Heart left ventricle (tissue), 16 donors: Measurements from ENCODE around the gene LGR6. TPM values are rescaled to one million over a fixed set of nuclear protein-coding genes. Genes with fewer than 3 reads are reported as not detected.

Source experiments
- ATAC-seq, 4 donors: fragments of 200-7000 bp; cut with Tn5 transposase; one replicate each; pipeline ENCODE4 v1.9.1; 2020 to 2022; ENCODE audit warnings: moderate library complexity in 4 of 4, mild to moderate bottlenecking in 3 of 4, moderate number of reproducible peaks in 1 of 4
- DNase-seq, 5 donors: peaks; one replicate each; pipeline ENCODE4 v3.0.0-alpha.2; 2020
- H3K27ac ChIP-seq, 12 donors: fragments of 200-600 bp; sonication (generic) in 4 of 12; one replicate each; pipeline versions ENCODE4 v1.5.0 to v1.8.0; 2016 to 2022; ENCODE audit warnings: mild to moderate bottlenecking in 2 of 12
- H3K27me3 ChIP-seq, 9 donors: fragments of 200-600 bp; sonication (generic) in 2 of 9; one replicate each; pipeline versions ENCODE4 v1.5.1 to v1.8.0; 2016 to 2022; ENCODE audit warnings: mild to moderate bottlenecking in 3 of 9
- H3K36me3 ChIP-seq, 9 donors: fragments of 200-600 bp; sonication (generic) in 2 of 9; one replicate each; pipeline versions ENCODE4 v1.5.0 to v1.8.0; 2018 to 2022; ENCODE audit warnings: mild to moderate bottlenecking in 2 of 9
- H3K4me1 ChIP-seq, 12 donors: fragments of 200-600 bp; sonication (generic) in 4 of 12; one replicate each; pipeline versions ENCODE4 v1.5.0 to v1.8.0; 2016 to 2022; ENCODE audit warnings: mild to moderate bottlenecking in 3 of 12
- H3K4me3 ChIP-seq, 12 donors: fragments of 200-600 bp; sonication (generic) in 4 of 12; one replicate each; pipeline versions ENCODE4 v1.5.0 to v1.8.0; 2017 to 2022; ENCODE audit warnings: mild to moderate bottlenecking in 9 of 12, moderate library complexity in 4 of 12
- H3K9me3 ChIP-seq, 12 donors: fragments of 200-600 bp; sonication (generic) in 4 of 12; one replicate each; pipeline versions ENCODE4 v1.5.0 to v1.8.0; 2016 to 2022; ENCODE audit warnings: mild to moderate bottlenecking in 1 of 12
- CTCF ChIP-seq, 12 donors: fragments of 200-600 bp; sonication (generic) in 4 of 12; IDR thresholded peaks; one replicate each; pipeline versions ENCODE4 v1.5.0 to v1.8.0; 2018 to 2022; ENCODE audit warnings: antibody characterized with exemption in 12 of 12, mild to moderate bottlenecking in 5 of 12
- POLR2A ChIP-seq, 2 donors: fragments of 450-650 bp; IDR thresholded peaks; one replicate each; pipeline ENCODE4 v1.6.1; 2017; ENCODE audit warnings: antibody characterized with exemption in 2 of 2, mild to moderate bottlenecking in 2 of 2, moderate library complexity in 2 of 2
- WGBS, 4 donors: extraction: QIAGEN DNeasy Blood & Tissue Kit in 2 of 4; methylation state at CpG; one replicate each; pipeline versions ENCODE4 v1.1.5 to v1.1.7; 2013 to 2018; 5-methylcytosine and 5-hydroxymethylcytosine counted together
- intact Hi-C, 10 donors: fragments of 100-400 bp; cut with DNase I; formaldehyde crosslinking; loops; one replicate each; pipeline versions ENCODE4 v1.11.1 to v1.14.2; 2022
- polyA plus RNA-seq, 2 donors: library from polyadenylated mRNA; stranded (reverse); fragments of 200-250 nt; gene quantifications; one replicate each; pipeline ENCODE4 v1.2.3, GENCODE V29; 2013
- total RNA-seq, 9 donors: library from RNA; depleted of rRNA in 2 of 9; stranded (reverse); fragments of >200 nt in 2 of 9; fragmentation: NEBNext Ultra II Directional in 3 of 9; extraction: Animal tissue kit (Norgen Biotek cat#: 25700) in 3 of 9; gene quantifications; one replicate each; pipeline versions ENCODE4 v1.1.0 to v1.2.4, GENCODE V29; 2016 to 2023
- donor health status: ischemic (EF 13 %, LVEDD 7.1; RV severe dilation, severe dysfunction).
- donor health status: healthy with polysubstance abuse.
- donor health status: DM: no; HTN: yes; CAD: no.
- donor health status: DM: no; HTN: no; CAD: no.
- donor health status: ischemic (EF 25% LVEDD 6.9; RV normal size, moderate dysfunction).
- donor health status: ischemic (EF 25% LVEDD 5.7; RV mildly dilated, moderate dysfunction).
- donor health status: healthy.
- donor health status: DM: yes; HTN: yes; CAD: no.
- donor health status: ischemic (EF 35%, LVEDD 5.7; RV mildly dilated, moderate dysfunction).
- donor health status: nonischemic (EF 11% LVEDD 7.7; RV severe dilation, severe dysfunction).
- donor health status: DM: yes; HTN: yes; CAD: no.
- donor health status: PGD.
- donor health status: ischemic (EF 29% LVEDD 5.4; RV normal size, mild dysfunction).
- donor health status: nonischemic (EF 23%, LVEDD 6.1; RV moderate dilation, normal function).

LGR6 gene
- total and polyA plus RNA-seq, 11 donors, result 0.29 to 3.5 (median 1.7) TPM

GRCh38 chr1:202200112-202200548, 6.5 kb downstream of the LGR6 start:
- WGBS, 4 donors, result 31 to 50% (median 38%) methylated on average over 4 of the region's 4 CpGs
- H3K27ac ChIP-seq, result peak overlapping the region; percentile 36 to 90 (median 83)

GRCh38 chr1:202200669-202201068, 7.1 kb downstream of the LGR6 start:
- Histone ChIP-seq H3K27ac (peak overlapping the region; percentile 36 to 90 (median 83)), H3K4me1 (peaks cover 0 to 38% (median 14%) of the 10 kb centered on the region in 12 donors)

More at GRCh38 chr1:202200112-202200548, 6.5 kb downstream of the LGR6 start:
- peaks cover 0 to 38% (median 14%) of the 10 kb centered on the region in 12 donors for H3K4me1 ChIP-seq
- H3K4me3 ChIP-seq, result no peak overlapping the region
- peaks cover 0 to 8% (median 0%) of the 10 kb centered on the region in 9 donors for H3K27me3 ChIP-seq
- TF ChIP-seq POLR2A (IDR thresholded peaks at IDR 0.05), result no peak
- TF ChIP-seq CTCF (IDR thresholded peaks at IDR 0.05), result peak in 2 of 12 donors; percentile 9 to 30
- ATAC-seq (peak in 3 of 4 donors; percentile 3 to 8 (median 3)), DNase-seq (no peak)
- no peaks in the 10 kb centered on the region for H3K9me3 ChIP-seq
- H3K36me3 ChIP-seq, result no peaks in the 10 kb centered on the region
- intact Hi-C loops, result loop anchor here in 1 of 10 donors (5.0 kb wide), 1 partner anchor 87 kb away; no protein-coding TSS in a partner anchor

GRCh38 chr1:202201266-202201665, 7.7 kb downstream of the LGR6 start:
- 50 to 86% (median 76%) methylated on average over 3 of the region's 3 CpGs for WGBS, 4 donors
- Histone ChIP-seq H3K27ac (peak overlapping the region; percentile 15 to 90 (median 83)), H3K9me3 (no peaks in the 10 kb centered on the region), H3K4me3 (no peak overlapping the region), H3K4me1 (peaks cover 0 to 38% (median 14%) of the 10 kb centered on the region in 12 donors), H3K36me3 (no peaks in the 10 kb centered on the region), H3K27me3 (peaks cover 0 to 6% (median 0%) of the 10 kb centered on the region in 9 donors)
- intact Hi-C loops, result loop anchor here in 1 of 10 donors (5.0 kb wide), 1 partner anchor 86 kb away; no protein-coding TSS in a partner anchor
- no peak for DNase-seq
- no peak for TF ChIP-seq CTCF (IDR thresholded peaks at IDR 0.05)
- no peak for TF ChIP-seq POLR2A (IDR thresholded peaks at IDR 0.05)
- no peak for ATAC-seq

More at GRCh38 chr1:202200669-202201068, 7.1 kb downstream of the LGR6 start:
- Histone ChIP-seq H3K4me3 (no peak overlapping the region), H3K9me3 (no peaks in the 10 kb centered on the region), H3K36me3 (no peaks in the 10 kb centered on the region), H3K27me3 (peaks cover 0 to 6% (median 0%) of the 10 kb centered on the region in 9 donors)
- WGBS, 4 donors, result 51 to 74% (median 60%) methylated on average over 8 of the region's 8 CpGs
- ATAC-seq (peak; percentile 80 to 94 (median 83)), DNase-seq (peak in 4 of 5 donors; percentile 65 to 79 (median 72))
- intact Hi-C loops, result loop anchor here in 1 of 10 donors (5.0 kb wide), 1 partner anchor 87 kb away; no protein-coding TSS in a partner anchor
- TF ChIP-seq POLR2A (IDR thresholded peaks at IDR 0.05), result no peak
- TF ChIP-seq CTCF (IDR thresholded peaks at IDR 0.05), result no peak

GRCh38 chr1:202201971-202202370, 8.4 kb downstream of the LGR6 start:
- peak overlapping the region in 7 of 12 donors; percentile 15 to 83 (median 53) for H3K27ac ChIP-seq
- no peak for TF ChIP-seq POLR2A (IDR thresholded peaks at IDR 0.05)
- no peak for TF ChIP-seq CTCF (IDR thresholded peaks at IDR 0.05)
- 57 to 66% (median 63%) methylated on average over 4 of the region's 4 CpGs for WGBS, 4 donors
- H3K4me3 ChIP-seq, result no peak overlapping the region
- peaks cover 0 to 6% (median 0%) of the 10 kb centered on the region in 9 donors for H3K27me3 ChIP-seq
- H3K36me3 ChIP-seq, result no peaks in the 10 kb centered on the region
- intact Hi-C loops, result loop anchor here in 1 of 10 donors (5.0 kb wide), 1 partner anchor 85 kb away; no protein-coding TSS in a partner anchor
- ATAC-seq, result no peak
- peaks cover 0 to 38% (median 14%) of the 10 kb centered on the region in 12 donors for H3K4me1 ChIP-seq
- H3K9me3 ChIP-seq, result no peaks in the 10 kb centered on the region
- no peak for DNase-seq
